GM19238 (cell line): ENCODE results near the gene TNIP2.

Experiments
- DNase-seq: peaks from one replicate; pipeline ENCODE4 v3.0.0; 2011; ENCODE audit warnings: low spot score; ENCODE audit not compliant: insufficient read length

TNIP2 gene

GRCh38 chr4:2755821-2756690 is at the start of gene TNIP2:
Gene TNIP2, minus strand, starts transcription at chr4:2756336. Its CDS starts 47 bp downstream, at chr4:2756289.
- DNase-seq: peak; percentile 94

GRCh38 chr4:2804973-2805501 is 48.9 kb upstream of the TNIP2 start:
- DNase-seq: no peak

GRCh38 chr4:2804449-2804972 is 48.4 kb upstream of the TNIP2 start:
- no peak for DNase-seq

GRCh38 chr4:2803624-2804448 is 47.7 kb upstream of the TNIP2 start:
- no peak for DNase-seq

GRCh38 chr4:2802618-2803531 is 46.7 kb upstream of the TNIP2 start:
- no peak for DNase-seq

GRCh38 chr4:2800691-2801596 is 44.8 kb upstream of the TNIP2 start:
- DNase-seq: no peak

- DNase-seq: no peak
Measured at GRCh38 chr4:2799971-2800690, 44.0 kb upstream of the TNIP2 start.

- no peak for DNase-seq
Measured at GRCh38 chr4:2799224-2799911, 43.2 kb upstream of the TNIP2 start.

- DNase-seq: no peak
Measured at GRCh38 chr4:2798399-2799223, 42.5 kb upstream of the TNIP2 start.

- no peak for DNase-seq
Measured at GRCh38 chr4:2797545-2798305, 41.6 kb upstream of the TNIP2 start.

GRCh38 chr4:2796849-2797544 is 40.9 kb upstream of the TNIP2 start:
- no peak for DNase-seq

- DNase-seq: no peak
Measured at GRCh38 chr4:2795893-2796848, 40.0 kb upstream of the TNIP2 start.

GRCh38 chr4:2795300-2795892 is 39.3 kb upstream of the TNIP2 start:
- no peak for DNase-seq

GRCh38 chr4:2794486-2795299 is 38.6 kb upstream of the TNIP2 start:
- no peak for DNase-seq
